SK-N-SH (cell line): ENCODE measurements around the gene PBX1. TPM values are rescaled to one million over a fixed set of nuclear protein-coding genes. Genes with fewer than 3 reads are reported as not detected.

ENCODE experiments used
- CTCF ChIA-PET: fragments of 300-600, 350-600 bp; formaldehyde crosslinking; extraction: SDS; loops from one replicate; lab custom pipeline; 2021; lab: Yijun Ruan, JAX
- POLR2A ChIA-PET: fragments of 350-600 bp; sonication (Branson Sonifier 250); formaldehyde crosslinking; extraction: SDS; loops from one replicate; lab custom pipeline; 2020; ENCODE audit warnings: antibody characterized with exemption, inconsistent platforms; lab: Yijun Ruan, JAX
- DNase-seq: peaks from one replicate; pipeline ENCODE4 v3.0.0; 2012
- H2AFZ ChIP-seq: fragments of 200-600 bp; sonication (generic); 2 replicates; pipeline ENCODE4 v1.8.1; 2016; ENCODE audit warnings: antibody characterized with exemption, mild to moderate bottlenecking, low read depth
- H3F3A ChIP-seq: fragments of 200-600 bp; sonication (generic); replicated peaks from 2 replicates; pipeline ENCODE3; 2016; ENCODE audit warnings: antibody characterized with exemption, mild to moderate bottlenecking; ENCODE audit not compliant: insufficient read depth
- H3K27ac ChIP-seq, 2 experiments: fragments of 200-500 bp in 1 of 2; fragments of 200-600 bp in 1 of 2; sonication (Bioruptor generic) in 1 of 2; sonication (generic), shearing (Covaris generic) in 1 of 2; 2 replicates each; pipeline versions ENCODE4 v1.5.1 to v1.6.1; 2014 to 2016; ENCODE audit warnings: low read depth in 2 of 2, inconsistent platforms in 1 of 2, low read length in 1 of 2, mild to moderate bottlenecking in 1 of 2, mixed read lengths in 1 of 2
- H3K27me3 ChIP-seq: fragments of 200-600 bp; sonication (generic), shearing (Covaris generic); 2 replicates; pipeline ENCODE4 v1.6.1; 2016; ENCODE audit warnings: mixed run types; ENCODE audit not compliant: insufficient read depth
- H3K36me3 ChIP-seq, 2 experiments: fragments of 200-500 bp in 1 of 2; fragments of 200-600 bp in 1 of 2; sonication (Bioruptor generic) in 1 of 2; sonication (generic) in 1 of 2; replicated peaks in 1 of 2; 2 replicates each; pipeline versions ENCODE3 to v1.5.1; 2014 to 2016; ENCODE audit warnings: low read length in 1 of 2, mild to moderate bottlenecking in 1 of 2; ENCODE audit not compliant: insufficient read depth in 2 of 2, control insufficient read depth in 1 of 2
- H3K4me1 ChIP-seq, 2 experiments: fragments of 200-500 bp in 1 of 2; fragments of 200-600 bp in 1 of 2; sonication (Bioruptor generic) in 1 of 2; sonication (generic), shearing (Covaris generic) in 1 of 2; 2 replicates each; pipeline versions ENCODE4 v1.5.1 to v1.6.1; 2014 to 2016; ENCODE audit warnings: low read depth in 1 of 2, low read length in 1 of 2, mixed run types in 1 of 2; ENCODE audit not compliant: insufficient read depth in 2 of 2, control insufficient read depth in 1 of 2
- H3K4me2 ChIP-seq: fragments of 200-600 bp; sonication (generic), shearing (Covaris generic); 2 replicates; pipeline ENCODE4 v1.6.1; 2017; ENCODE audit warnings: mixed run types
- H3K4me3 ChIP-seq, 2 experiments: fragments of 200-500 bp in 1 of 2; fragments of 200-600 bp in 1 of 2; sonication (Bioruptor generic) in 1 of 2; sonication (generic), shearing (Covaris generic) in 1 of 2; 2 replicates each; pipeline versions ENCODE4 v1.5.1 to v1.8.1; 2014 to 2016; ENCODE audit warnings: low read depth in 2 of 2, inconsistent platforms in 1 of 2, low read length in 1 of 2, mild to moderate bottlenecking in 1 of 2, mixed read lengths in 1 of 2, moderate library complexity in 1 of 2
- H3K79me2 ChIP-seq: fragments of 200-600 bp; sonication (generic); 2 replicates; pipeline ENCODE4 v1.8.1; 2017; ENCODE audit warnings: mild to moderate bottlenecking; ENCODE audit not compliant: insufficient read depth
- H3K9ac ChIP-seq: fragments of 200-600 bp; sonication (generic); 2 replicates; pipeline ENCODE4 v1.6.1; 2017; ENCODE audit warnings: mixed run types
- H3K9me2 ChIP-seq: fragments of 200-600 bp; sonication (generic); 2 replicates; pipeline ENCODE4 v1.6.1; 2017; ENCODE audit warnings: mixed run types
- H3K9me3 ChIP-seq: fragments of 200-600 bp; sonication (generic); 2 replicates; pipeline ENCODE4 v1.6.1; 2017; ENCODE audit warnings: mixed run types, mild to moderate bottlenecking, moderate library complexity
- H4K20me1 ChIP-seq: fragments of 200-600 bp; sonication (generic); 2 replicates; pipeline ENCODE4 v1.6.1; 2017; ENCODE audit warnings: mild to moderate bottlenecking, mixed run types; ENCODE audit not compliant: insufficient read depth
- ELF1 ChIP-seq: IDR thresholded peaks from 2 replicates; pipeline ENCODE4 v1.4.0; 2012
- EP300 ChIP-seq, 2 experiments: IDR thresholded peaks; 2 replicates each; pipeline versions ENCODE4 v1.4.0 to v1.6.1; 2012; ENCODE audit warnings: borderline replicate concordance in 1 of 2, low read depth in 1 of 2, low read length in 1 of 2
- EZH2phosphoT487 ChIP-seq: fragments of 200-600 bp; sonication (generic); IDR thresholded peaks from 2 replicates; pipeline ENCODE4 v1.6.1; 2017; ENCODE audit warnings: low read depth, mixed run types, mild to moderate bottlenecking, antibody characterized with exemption, moderate library complexity, borderline replicate concordance
- FOSL2 ChIP-seq: IDR thresholded peaks from 2 replicates; pipeline ENCODE4 v1.4.0; 2012; ENCODE audit warnings: low read depth, mild to moderate bottlenecking, moderate library complexity, borderline replicate concordance
- FOXJ3 ChIP-seq: sonication (generic); formaldehyde crosslinking; IDR thresholded peaks from 2 replicates; pipeline ENCODE4 v1.5.1; 2020; ENCODE audit warnings: mild to moderate bottlenecking, missing genetic modification reagents
- JUND ChIP-seq: IDR thresholded peaks from 2 replicates; pipeline ENCODE4 v1.4.0; 2012
- MXI1 ChIP-seq: IDR thresholded peaks from 2 replicates; pipeline ENCODE4 v1.6.1; 2012; ENCODE audit warnings: mild to moderate bottlenecking, low read depth, low read length, improper control_type of control experiment
- NFIC ChIP-seq: IDR thresholded peaks from 2 replicates; pipeline ENCODE4 v1.4.0; 2012; ENCODE audit warnings: borderline replicate concordance
- RCOR1 ChIP-seq: fragments of 150-350 bp; IDR thresholded peaks from 2 replicates; pipeline ENCODE4 v1.6.1; 2017; ENCODE audit warnings: antibody characterized with exemption, low read length
- RFX5 ChIP-seq: IDR thresholded peaks from 2 replicates; pipeline ENCODE4 v1.6.1; 2012; ENCODE audit warnings: mild to moderate bottlenecking, improper control_type of control experiment, low read length
- RXRA ChIP-seq: IDR thresholded peaks from 2 replicates; pipeline ENCODE4 v1.4.0; 2012; ENCODE audit warnings: low read depth, mild to moderate bottlenecking, borderline replicate concordance
- SIN3A ChIP-seq: IDR thresholded peaks from 2 replicates; pipeline ENCODE4 v1.6.1; 2012; ENCODE audit warnings: low read depth, mild to moderate bottlenecking, low read length, moderate library complexity, borderline replicate concordance
- TCF12 ChIP-seq: IDR thresholded peaks from 2 replicates; pipeline ENCODE4 v1.4.0; 2012
- TEAD4 ChIP-seq: IDR thresholded peaks from 2 replicates; pipeline ENCODE4 v1.4.0; 2012; ENCODE audit warnings: mild to moderate bottlenecking, borderline replicate concordance; ENCODE audit not compliant: insufficient read depth
- YY1 ChIP-seq: IDR thresholded peaks from 2 replicates; pipeline ENCODE4 v1.4.0; 2012; ENCODE audit warnings: low read depth, mild to moderate bottlenecking
- WGBS: methylation state at CpG from one replicate; pipeline ENCODE4 v1.1.6; 2017; ENCODE audit warnings: low lambda C conversion rate; 5-methylcytosine and 5-hydroxymethylcytosine counted together
- polyA plus RNA-seq, 3 experiments: library from polyadenylated mRNA; depleted of rRNA; stranded (reverse); fragments of >200 nt; gene quantifications; 2 replicates each; pipeline ENCODE4 v1.2.3, GENCODE V29; 2012
- TF ChIP-seq, protein P1 (sequence below): fragments of 150-350 bp; IDR thresholded peaks from 2 replicates; pipeline ENCODE4 v1.6.1; 2016; ENCODE audit warnings: mild to moderate bottlenecking, low read depth, low read length
- TF ChIP-seq, protein P2 (sequence below): IDR thresholded peaks from 2 replicates; pipeline ENCODE4 v1.4.0; 2012; ENCODE audit warnings: low read depth
- TF ChIP-seq, protein P3 (sequence below): fragments of 150-350 bp; IDR thresholded peaks from 2 replicates; pipeline ENCODE4 v1.6.1; 2017; ENCODE audit warnings: antibody characterized with exemption, low read length, low read depth, borderline replicate concordance
- TF ChIP-seq, protein P4 (sequence below): IDR thresholded peaks from 2 replicates; pipeline ENCODE4 v1.4.0; 2012; ENCODE audit warnings: low read depth, borderline replicate concordance
- TF ChIP-seq, protein P5 (sequence below): IDR thresholded peaks from 2 replicates; pipeline ENCODE4 v1.4.0; 2012; ENCODE audit warnings: low read depth, borderline replicate concordance

PBX1 gene
- polyA plus RNA-seq, 1 of the 3 experiments (the other 2 are of a cell fraction) = 27.0 TPM

DNA sequence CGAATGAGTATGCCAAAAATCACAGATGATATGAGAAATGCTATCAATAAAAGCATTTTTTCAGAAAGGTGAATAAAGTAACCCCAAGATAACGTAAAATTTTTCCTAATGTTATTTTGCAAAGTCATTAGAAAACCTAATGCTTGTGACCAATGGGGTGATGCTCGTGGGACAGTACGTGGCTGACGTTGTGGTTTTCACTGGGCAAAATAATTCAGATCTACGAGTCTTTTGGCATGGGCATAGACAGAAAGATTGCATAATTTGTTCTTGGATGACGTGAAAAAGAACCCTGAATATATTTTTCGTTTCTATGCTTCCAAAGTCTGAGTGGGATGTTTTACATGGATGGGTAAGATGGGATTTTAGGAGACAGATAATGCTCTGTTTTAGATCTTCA, 71.0 kb downstream of the PBX1 start:
- ChIA-PET POLR2A (no interaction called here), CTCF (interaction anchor here (1.5 kb wide), 1 partner anchor 44 kb away, joined by 3 read pairs; no protein-coding TSS in a partner anchor)
- TF ChIP-seq ELF1 (no peak), EP300 (IDR thresholded peaks at IDR 0.05; ENCODE audit: borderline replicate concordance in 1 of 2, low read depth in 1 of 2, low read length in 1 of 2) (no peak), TCF12 (no peak), YY1 (no peak), EZH2phosphoT487 (no peak), NFIC (no peak), RXRA (no peak), RFX5 (no peak)
- TF ChIP-seq, protein P1, sequence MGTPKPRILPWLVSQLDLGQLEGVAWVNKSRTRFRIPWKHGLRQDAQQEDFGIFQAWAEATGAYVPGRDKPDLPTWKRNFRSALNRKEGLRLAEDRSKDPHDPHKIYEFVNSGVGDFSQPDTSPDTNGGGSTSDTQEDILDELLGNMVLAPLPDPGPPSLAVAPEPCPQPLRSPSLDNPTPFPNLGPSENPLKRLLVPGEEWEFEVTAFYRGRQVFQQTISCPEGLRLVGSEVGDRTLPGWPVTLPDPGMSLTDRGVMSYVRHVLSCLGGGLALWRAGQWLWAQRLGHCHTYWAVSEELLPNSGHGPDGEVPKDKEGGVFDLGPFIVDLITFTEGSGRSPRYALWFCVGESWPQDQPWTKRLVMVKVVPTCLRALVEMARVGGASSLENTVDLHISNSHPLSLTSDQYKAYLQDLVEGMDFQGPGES = no peak
- TF ChIP-seq, protein P2, sequence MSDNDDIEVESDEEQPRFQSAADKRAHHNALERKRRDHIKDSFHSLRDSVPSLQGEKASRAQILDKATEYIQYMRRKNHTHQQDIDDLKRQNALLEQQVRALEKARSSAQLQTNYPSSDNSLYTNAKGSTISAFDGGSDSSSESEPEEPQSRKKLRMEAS = no peak
- TF ChIP-seq, protein P3, sequence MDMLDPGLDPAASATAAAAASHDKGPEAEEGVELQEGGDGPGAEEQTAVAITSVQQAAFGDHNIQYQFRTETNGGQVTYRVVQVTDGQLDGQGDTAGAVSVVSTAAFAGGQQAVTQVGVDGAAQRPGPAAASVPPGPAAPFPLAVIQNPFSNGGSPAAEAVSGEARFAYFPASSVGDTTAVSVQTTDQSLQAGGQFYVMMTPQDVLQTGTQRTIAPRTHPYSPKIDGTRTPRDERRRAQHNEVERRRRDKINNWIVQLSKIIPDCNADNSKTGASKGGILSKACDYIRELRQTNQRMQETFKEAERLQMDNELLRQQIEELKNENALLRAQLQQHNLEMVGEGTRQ = no peak
- H3K36me3 ChIP-seq = peaks cover 4 to 15% of the 10 kb centered on the region in 2 experiments
- no peaks in the 10 kb centered on the region for H3K27me3 ChIP-seq
- no peak overlapping the region for H3K4me2 ChIP-seq
- H3K27ac ChIP-seq = no peak overlapping the region
- no peaks in the 10 kb centered on the region for H4K20me1 ChIP-seq
- no peaks in the 10 kb centered on the region for H3K79me2 ChIP-seq
- H3K4me3 ChIP-seq = no peak overlapping the region
- no peaks in the 10 kb centered on the region for H3F3A ChIP-seq
- no peak overlapping the region for H3K9ac ChIP-seq
- H3K9me2 ChIP-seq = no peaks in the 10 kb centered on the region
- 91% methylated on average over 8 of the region's 8 CpGs for WGBS
- no peak for DNase-seq
- H3K9me3 ChIP-seq = no peaks in the 10 kb centered on the region
- no peak overlapping the region for H2AFZ ChIP-seq
- H3K4me1 ChIP-seq = no peaks in the 10 kb centered on the region

DNA sequence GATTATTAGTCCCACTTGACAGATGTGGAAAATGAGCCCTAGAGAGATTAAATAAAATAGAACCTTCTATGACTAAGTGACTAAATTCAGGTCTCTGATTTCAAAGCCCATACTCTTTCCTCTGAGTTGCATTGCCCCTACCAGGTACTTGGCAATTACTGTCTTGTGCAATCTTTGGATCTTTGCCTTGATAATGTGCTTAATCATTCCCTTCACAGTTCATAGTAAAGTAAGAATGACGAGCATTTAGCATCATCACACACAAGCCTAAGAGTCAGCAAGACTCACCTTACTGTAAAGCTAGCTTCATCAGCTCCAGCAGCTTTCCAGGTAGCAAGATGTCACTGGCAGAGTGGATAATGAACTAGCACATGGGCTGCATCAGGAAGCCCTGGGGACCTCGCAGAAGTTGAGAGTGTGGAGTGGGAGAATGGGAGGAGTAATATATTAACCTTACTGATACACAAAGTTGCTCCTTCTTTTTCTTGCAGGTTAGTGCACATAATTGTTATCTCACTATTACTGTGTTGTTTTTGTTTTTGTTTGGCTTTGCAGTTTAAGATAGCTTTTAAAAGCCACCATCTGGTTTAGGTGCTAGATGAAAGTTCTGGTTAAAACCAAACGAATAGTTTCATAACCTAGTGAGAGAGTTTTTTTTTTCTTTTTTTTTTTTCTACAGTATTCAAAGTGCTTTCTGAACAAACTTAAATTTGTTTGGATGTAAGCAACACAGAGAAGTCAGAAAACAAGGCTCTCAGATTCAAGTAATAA, 71.8 kb downstream of the PBX1 start:
- TF ChIP-seq, protein P3 = no peak
- TF ChIP-seq, protein P4, sequence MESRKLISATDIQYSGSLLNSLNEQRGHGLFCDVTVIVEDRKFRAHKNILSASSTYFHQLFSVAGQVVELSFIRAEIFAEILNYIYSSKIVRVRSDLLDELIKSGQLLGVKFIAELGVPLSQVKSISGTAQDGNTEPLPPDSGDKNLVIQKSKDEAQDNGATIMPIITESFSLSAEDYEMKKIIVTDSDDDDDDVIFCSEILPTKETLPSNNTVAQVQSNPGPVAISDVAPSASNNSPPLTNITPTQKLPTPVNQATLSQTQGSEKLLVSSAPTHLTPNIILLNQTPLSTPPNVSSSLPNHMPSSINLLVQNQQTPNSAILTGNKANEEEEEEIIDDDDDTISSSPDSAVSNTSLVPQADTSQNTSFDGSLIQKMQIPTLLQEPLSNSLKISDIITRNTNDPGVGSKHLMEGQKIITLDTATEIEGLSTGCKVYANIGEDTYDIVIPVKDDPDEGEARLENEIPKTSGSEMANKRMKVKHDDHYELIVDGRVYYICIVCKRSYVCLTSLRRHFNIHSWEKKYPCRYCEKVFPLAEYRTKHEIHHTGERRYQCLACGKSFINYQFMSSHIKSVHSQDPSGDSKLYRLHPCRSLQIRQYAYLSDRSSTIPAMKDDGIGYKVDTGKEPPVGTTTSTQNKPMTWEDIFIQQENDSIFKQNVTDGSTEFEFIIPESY = no peak
- no peak for TF ChIP-seq JUND
- TF ChIP-seq, protein P2 = no peak
- TF ChIP-seq YY1 = no peak
- TF ChIP-seq TEAD4 = no peak
- no peak for TF ChIP-seq RFX5
- no peak for TF ChIP-seq FOSL2
- TF ChIP-seq ELF1 = no peak
- TF ChIP-seq MXI1 = no peak
- no peak for TF ChIP-seq RCOR1
- no peak for TF ChIP-seq FOXJ3
- no peak for TF ChIP-seq SIN3A
- TF ChIP-seq, protein P5, sequence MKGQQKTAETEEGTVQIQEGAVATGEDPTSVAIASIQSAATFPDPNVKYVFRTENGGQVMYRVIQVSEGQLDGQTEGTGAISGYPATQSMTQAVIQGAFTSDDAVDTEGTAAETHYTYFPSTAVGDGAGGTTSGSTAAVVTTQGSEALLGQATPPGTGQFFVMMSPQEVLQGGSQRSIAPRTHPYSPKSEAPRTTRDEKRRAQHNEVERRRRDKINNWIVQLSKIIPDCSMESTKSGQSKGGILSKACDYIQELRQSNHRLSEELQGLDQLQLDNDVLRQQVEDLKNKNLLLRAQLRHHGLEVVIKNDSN = no peak
- no peaks in the 10 kb centered on the region for H3K27me3 ChIP-seq
- H3K9ac ChIP-seq = no peak overlapping the region
- H3K4me1 ChIP-seq = peaks cover 0 to under 1% of the 10 kb centered on the region in 2 experiments; a peak in 1 of 4 replicates
- no peaks in the 10 kb centered on the region for H3K9me2 ChIP-seq
- no peaks in the 10 kb centered on the region for H3F3A ChIP-seq
- no peaks in the 10 kb centered on the region for H3K79me2 ChIP-seq
- H3K4me3 ChIP-seq = no peak overlapping the region
- 77% methylated on average over 3 of the region's 3 CpGs for WGBS
- no peak for DNase-seq
- no peaks in the 10 kb centered on the region for H3K9me3 ChIP-seq
- H3K4me2 ChIP-seq = no peak overlapping the region
- peaks cover 4 to 15% of the 10 kb centered on the region in 2 experiments for H3K36me3 ChIP-seq
- ChIA-PET CTCF (interaction anchor here (0.6 to 1.5 kb wide), 3 partner anchors 23 to 194 kb away, joined by 3 to 4 read pairs (median 3); no protein-coding TSS in a partner anchor), POLR2A (no interaction called here)
- H2AFZ ChIP-seq = no peak overlapping the region
- no peaks in the 10 kb centered on the region for H4K20me1 ChIP-seq
- no peak overlapping the region for H3K27ac ChIP-seq
